Liver (tissue), 9 donors: ENCODE data around the gene CD55. TPM values are rescaled to one million over a fixed set of nuclear protein-coding genes. Genes with fewer than 3 reads are reported as not detected.

Experiments
- DNase-seq: peaks from one replicate; pipeline ENCODE4 v3.0.0-alpha.2; 2017; ENCODE audit warnings: low spot score
- H3K27ac ChIP-seq, 2 donors: one replicate each; pipeline ENCODE4 v1.7.0; 2013; ENCODE audit warnings: inconsistent platforms in 2 of 2, low read length in 2 of 2, control low read depth in 1 of 2, low read depth in 1 of 2, mild to moderate bottlenecking in 1 of 2
- H3K27me3 ChIP-seq, 4 donors: one replicate each; pipeline versions ENCODE4 v1.6.1 to v1.7.0; 2013; ENCODE audit warnings: low read length in 3 of 4, inconsistent platforms in 1 of 4, mild to moderate bottlenecking in 1 of 4, moderate library complexity in 1 of 4; ENCODE audit not compliant: control insufficient read depth in 4 of 4, insufficient read depth in 4 of 4
- H3K36me3 ChIP-seq, 4 donors: one replicate each; pipeline versions ENCODE4 v1.6.1 to v1.7.0; 2013; ENCODE audit warnings: low read length in 3 of 4, mild to moderate bottlenecking in 3 of 4, low read depth in 1 of 4, moderate library complexity in 1 of 4; ENCODE audit not compliant: control insufficient read depth in 4 of 4, insufficient read depth in 3 of 4
- H3K4me1 ChIP-seq, 4 donors: one replicate each; pipeline versions ENCODE4 v1.6.1 to v1.7.0; 2013; ENCODE audit warnings: low read length in 3 of 4, mild to moderate bottlenecking in 3 of 4, moderate library complexity in 1 of 4; ENCODE audit not compliant: control insufficient read depth in 4 of 4, insufficient read depth in 4 of 4
- H3K4me3 ChIP-seq, 3 donors: one replicate each; pipeline versions ENCODE4 v1.6.1 to v1.7.0; 2013; ENCODE audit warnings: low read length in 3 of 3, control low read depth in 1 of 3, low read depth in 1 of 3, mild to moderate bottlenecking in 1 of 3
- H3K9ac ChIP-seq, 2 donors: one replicate each; pipeline ENCODE4 v1.7.0; 2013; ENCODE audit warnings: low read length in 2 of 2, mild to moderate bottlenecking in 2 of 2, moderate library complexity in 2 of 2, control low read depth in 1 of 2, low read depth in 1 of 2
- H3K9me3 ChIP-seq, 4 donors: one replicate each; pipeline versions ENCODE4 v1.6.1 to v1.7.0; 2013; ENCODE audit warnings: low read length in 3 of 4; ENCODE audit not compliant: control insufficient read depth in 4 of 4
- ATF3 ChIP-seq: IDR thresholded peaks from 2 replicates; pipeline ENCODE4 v1.6.1; 2016; ENCODE audit warnings: antibody characterized with exemption
- CTCF ChIP-seq: fragments of 150-350 bp; IDR thresholded peaks from 2 replicates; pipeline ENCODE4 v1.5.1; 2017; ENCODE audit warnings: improper control_type of control experiment, low read depth, low read length; ENCODE audit not compliant: missing input control
- EGR1 ChIP-seq, 2 donors: IDR thresholded peaks; 2 replicates each; pipeline ENCODE4 v1.6.1; 2016 to 2018; ENCODE audit warnings: antibody characterized with exemption in 2 of 2, low read depth in 2 of 2
- FOXA1 ChIP-seq: IDR thresholded peaks from 2 replicates; pipeline ENCODE4 v1.6.1; 2016; ENCODE audit warnings: antibody characterized with exemption
- FOXA2 ChIP-seq: IDR thresholded peaks from 2 replicates; pipeline ENCODE4 v1.6.1; 2016; ENCODE audit warnings: antibody characterized with exemption
- GABPA ChIP-seq, 2 donors: IDR thresholded peaks in 1 of 2; conservative IDR thresholded peaks in 1 of 2; 2 replicates each; pipeline ENCODE4 v1.6.1; 2016; ENCODE audit warnings: antibody characterized with exemption in 2 of 2, mild to moderate bottlenecking in 1 of 2, moderate library complexity in 1 of 2
- HNF4A ChIP-seq, 2 donors: conservative IDR thresholded peaks; 2 replicates each; pipeline ENCODE4 v1.6.1; 2016; ENCODE audit warnings: antibody characterized with exemption in 2 of 2, mild to moderate bottlenecking in 2 of 2
- HNF4G ChIP-seq: IDR thresholded peaks from 2 replicates; pipeline ENCODE4 v1.6.1; 2016; ENCODE audit warnings: antibody characterized with exemption
- MAX ChIP-seq: IDR thresholded peaks from 2 replicates; pipeline ENCODE4 v1.6.1; 2016; ENCODE audit warnings: antibody characterized with exemption
- NR2F2 ChIP-seq: IDR thresholded peaks from 2 replicates; pipeline ENCODE4 v1.6.1; 2016; ENCODE audit warnings: antibody characterized with exemption
- RAD21 ChIP-seq, 2 donors: IDR thresholded peaks; 2 replicates each; pipeline ENCODE4 v1.6.1; 2016; ENCODE audit warnings: antibody characterized with exemption in 2 of 2, mild to moderate bottlenecking in 2 of 2
- REST ChIP-seq: IDR thresholded peaks from 2 replicates; pipeline ENCODE4 v1.6.1; 2016; ENCODE audit warnings: antibody characterized with exemption, mild to moderate bottlenecking
- RXRA ChIP-seq, 2 donors: IDR thresholded peaks; 2 replicates each; pipeline ENCODE4 v1.6.1; 2017 to 2018; ENCODE audit warnings: antibody characterized with exemption in 2 of 2, mild to moderate bottlenecking in 1 of 2
- SP1 ChIP-seq: IDR thresholded peaks from 2 replicates; pipeline ENCODE4 v1.6.1; 2018; ENCODE audit warnings: antibody characterized with exemption, mild to moderate bottlenecking
- TAF1 ChIP-seq: conservative IDR thresholded peaks from 2 replicates; pipeline ENCODE4 v1.6.1; 2016; ENCODE audit warnings: antibody characterized with exemption, mild to moderate bottlenecking
- YY1 ChIP-seq: IDR thresholded peaks from 2 replicates; pipeline ENCODE4 v1.6.1; 2016; ENCODE audit warnings: antibody characterized with exemption, mild to moderate bottlenecking
- ZBTB33 ChIP-seq: IDR thresholded peaks from 2 replicates; pipeline ENCODE4 v1.6.1; 2016; ENCODE audit warnings: antibody characterized with exemption
- WGBS: extraction: QIAGEN DNeasy Blood & Tissue Kit; methylation state at CpG from one replicate; pipeline ENCODE4 v1.1.7; 2013; 5-methylcytosine and 5-hydroxymethylcytosine counted together
- polyA plus RNA-seq, 2 donors: library from polyadenylated mRNA; stranded (reverse) in 1 of 2; unstranded in 1 of 2; fragments of 200-250 nt in 1 of 2; fragments of >200 nt in 1 of 2; fragmentation: Nextera tagmentation in 1 of 2; extraction: Ambion mirVana in 1 of 2; gene quantifications; one replicate each; pipeline versions ENCODE4 v1.2.1 to v1.2.3, GENCODE V29; 2013 to 2015
- total RNA-seq, 2 donors: library from RNA; depleted of rRNA; stranded (reverse); fragments of >200 nt; gene quantifications; one replicate each; pipeline ENCODE4 v1.2.3, GENCODE V29; 2014
- donor health status: healthy.
- donor health status: healthy.
- donor health status: healthy.
- donor health status: healthy.
- donor health status: healthy.

Gene CD55
- total and polyA plus RNA-seq, 4 donors: 11.0 to 27.6 (median 12.6) TPM

GRCh38 chr1:207311888-207312603 is 9.4 kb upstream of the CD55 start:
- DNase-seq: no peak
- Histone ChIP-seq H3K4me1 (no peaks in the 10 kb centered on the region), H3K9ac (no peak overlapping the region), H3K36me3 (no peaks in the 10 kb centered on the region), H3K27ac (no peak overlapping the region), H3K4me3 (no peak overlapping the region), H3K27me3 (no peaks in the 10 kb centered on the region), H3K9me3 (no peaks in the 10 kb centered on the region)
- 89% methylated on average over 3 of the region's 3 CpGs for WGBS
- no peak for TF ChIP-seq TAF1
- no peak for TF ChIP-seq EGR1 (IDR thresholded peaks at IDR 0.05; ENCODE audit: low read depth in 2 of 2)
- TF ChIP-seq CTCF: no peak
- TF ChIP-seq ATF3: no peak
- TF ChIP-seq MAX: no peak
- no peak for TF ChIP-seq HNF4A (conservative IDR thresholded peaks at IDR 0.05)
- no peak for TF ChIP-seq ZBTB33
- TF ChIP-seq YY1: no peak

GRCh38 chr1:207312604-207312920 is 8.9 kb upstream of the CD55 start:
- 92% methylated on average over 1 of the region's 1 CpG for whole genome bisulfite sequencing
- Histone ChIP-seq H3K9me3 (no peaks in the 10 kb centered on the region), H3K4me1 (no peaks in the 10 kb centered on the region), H3K9ac (no peak overlapping the region), H3K27ac (no peak overlapping the region), H3K4me3 (no peak overlapping the region), H3K27me3 (no peaks in the 10 kb centered on the region), H3K36me3 (no peaks in the 10 kb centered on the region)
- no peak for TF ChIP-seq RAD21 (IDR thresholded peaks at IDR 0.05)
- TF ChIP-seq HNF4A (conservative IDR thresholded peaks at IDR 0.05): no peak
- TF ChIP-seq GABPA (IDR thresholded peaks at IDR 0.05 in 1 of 2, conservative IDR thresholded peaks at IDR 0.05 in 1 of 2): no peak
- no peak for TF ChIP-seq YY1
- no peak for TF ChIP-seq MAX
- TF ChIP-seq EGR1 (IDR thresholded peaks at IDR 0.05; ENCODE audit: low read depth in 2 of 2): no peak
- TF ChIP-seq CTCF: no peak
- TF ChIP-seq RXRA (IDR thresholded peaks at IDR 0.05): no peak
- TF ChIP-seq FOXA2: no peak
- TF ChIP-seq HNF4G: no peak
- no peak for TF ChIP-seq ZBTB33
- TF ChIP-seq NR2F2: no peak
- no peak for TF ChIP-seq REST
- no peak for TF ChIP-seq FOXA1
- TF ChIP-seq SP1: no peak
- no peak for TF ChIP-seq TAF1
- no peak for DNase-seq
